Stimulated activated CD4-positive, alpha-beta T cell treated with anti-CD3 and anti-CD28 coated beads, Interleukin-15, amount 100 ng/mL, for 48 hours (primary cell): ENCODE results near the gene RUVBL1.
A peak's percentile ranks its signal among the peaks of the same experiment; 100 is the strongest.

Experiments used
- DNase-seq, 2 donors: peaks; one replicate each; pipeline ENCODE4 v3.0.0-alpha.2; 2020; ENCODE audit warnings: low read depth in 2 of 2

Gene RUVBL1

GRCh38 chr3:128068156-128068620 is 55.4 kb downstream of the RUVBL1 start:
- no peak for DNase-seq

- no peak for DNase-seq
These were observed 56.1 kb downstream of the RUVBL1 start for GRCh38 chr3:128067489-128067888.

DNA sequence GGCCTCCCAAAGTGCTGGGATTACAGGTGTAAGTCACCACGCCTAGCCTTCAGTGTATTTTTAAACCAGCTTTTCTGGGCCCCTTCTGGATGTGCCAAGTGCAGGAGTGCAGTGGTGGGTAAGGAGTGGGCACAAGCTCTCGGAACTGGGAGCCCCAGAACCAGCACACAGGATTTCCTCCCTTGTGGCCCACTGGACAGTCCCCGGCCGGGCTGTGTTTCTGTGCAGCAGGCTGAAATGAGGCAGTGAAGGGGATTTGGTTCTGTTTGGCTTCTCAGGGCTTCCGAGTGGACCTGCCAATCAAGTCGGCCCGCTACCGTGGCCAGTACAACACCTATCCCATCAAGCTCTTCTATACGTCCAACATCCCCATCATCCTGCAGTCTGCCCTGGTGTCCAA is 56.9 kb downstream of the RUVBL1 start:
- no peak for DNase-seq

DNA sequence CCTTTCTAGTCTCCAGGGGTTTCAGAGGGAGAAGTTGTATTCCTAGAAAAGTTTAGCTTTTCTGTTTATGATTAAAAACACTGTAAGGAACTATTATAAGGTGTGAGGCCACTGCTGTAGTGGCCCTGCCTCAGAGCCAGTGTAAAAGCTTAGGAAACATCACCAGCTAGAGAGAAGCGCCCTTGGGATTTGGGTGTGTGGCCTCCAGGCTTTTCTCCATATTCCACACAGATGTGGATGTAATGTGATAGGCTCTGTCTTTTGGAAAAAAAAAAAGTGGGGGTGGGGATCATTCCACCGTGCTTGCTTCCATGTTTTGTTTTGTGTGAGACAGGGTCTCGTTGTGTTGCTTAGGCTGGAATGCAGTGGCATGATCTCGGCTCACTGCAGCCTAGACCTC is 57.5 kb downstream of the RUVBL1 start:
- DNase-seq: no peak

DNA sequence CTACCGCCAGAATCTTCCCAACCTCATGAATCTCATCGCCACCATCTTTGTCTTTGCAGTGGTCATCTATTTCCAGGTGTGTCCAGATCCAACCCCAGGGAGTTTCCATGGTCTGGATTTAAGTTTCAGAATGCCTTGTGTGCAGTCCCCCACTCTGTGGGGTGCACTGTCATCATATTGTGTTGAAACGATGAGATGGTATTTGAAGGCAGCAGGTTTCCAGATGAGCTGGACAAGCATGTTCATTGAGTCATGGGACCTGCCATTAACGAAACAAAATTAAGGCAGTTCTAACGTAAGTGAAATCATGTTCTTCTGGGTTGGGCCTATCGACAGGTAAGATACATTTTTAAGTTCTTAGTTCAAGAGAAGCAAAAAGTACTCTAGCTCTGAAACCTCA is 58.6 kb downstream of the RUVBL1 start:
- DNase-seq: no peak

DNA sequence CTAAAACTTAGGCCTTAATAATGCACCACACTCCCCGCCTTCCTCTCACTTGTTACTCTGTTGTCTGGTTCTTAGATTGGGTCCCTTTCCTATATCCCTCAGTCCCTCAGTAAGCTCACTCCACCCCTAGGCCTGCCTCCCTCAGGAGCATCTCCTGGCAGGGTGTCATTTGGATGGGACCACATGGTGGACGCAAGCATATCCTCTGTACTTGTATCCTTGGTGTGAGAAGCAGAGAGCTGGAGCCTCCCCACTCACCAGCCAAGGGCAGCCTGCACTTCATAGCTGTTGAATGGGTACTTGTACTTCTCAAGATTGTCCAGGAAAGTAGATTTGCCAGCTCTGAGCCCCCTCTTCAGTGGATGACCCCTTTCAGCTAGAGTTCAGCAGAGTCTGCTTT is 59.7 kb downstream of the RUVBL1 start:
- no peak for DNase-seq

DNA sequence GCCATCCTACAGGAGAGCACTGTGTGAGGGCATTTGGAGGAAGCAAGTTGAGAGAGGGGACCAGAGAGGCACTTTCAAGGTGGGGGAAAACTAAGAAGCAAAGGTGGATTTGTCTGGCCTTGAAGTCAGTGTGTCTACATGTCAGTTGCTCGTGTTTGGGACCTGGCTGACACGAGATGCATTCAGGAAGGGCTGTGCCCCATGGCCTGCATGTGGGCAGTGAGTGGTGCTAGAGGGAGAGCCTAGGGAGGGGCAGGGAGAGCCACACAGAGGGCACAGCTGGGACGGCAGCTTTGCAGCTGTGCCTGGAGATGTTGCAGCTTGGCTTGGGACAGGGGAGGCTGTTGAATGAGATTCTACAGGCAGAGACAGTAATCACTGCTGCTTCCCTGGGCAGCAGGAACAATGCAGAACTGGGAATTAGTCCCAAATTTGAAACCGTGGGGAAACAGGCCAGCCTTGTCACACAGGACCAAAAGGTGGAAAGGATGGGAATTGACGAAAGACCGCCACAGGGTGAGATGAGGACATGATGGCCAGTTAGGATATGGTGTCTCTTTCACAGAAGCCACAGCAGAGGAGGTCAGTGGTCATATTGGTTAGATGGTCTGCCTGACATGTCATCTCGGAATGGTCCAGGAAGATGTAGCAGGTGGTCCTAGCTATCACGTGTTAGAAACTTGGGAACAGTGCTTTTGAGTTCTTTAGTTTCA is 61.4 kb downstream of the RUVBL1 start:
- no peak for DNase-seq

DNA sequence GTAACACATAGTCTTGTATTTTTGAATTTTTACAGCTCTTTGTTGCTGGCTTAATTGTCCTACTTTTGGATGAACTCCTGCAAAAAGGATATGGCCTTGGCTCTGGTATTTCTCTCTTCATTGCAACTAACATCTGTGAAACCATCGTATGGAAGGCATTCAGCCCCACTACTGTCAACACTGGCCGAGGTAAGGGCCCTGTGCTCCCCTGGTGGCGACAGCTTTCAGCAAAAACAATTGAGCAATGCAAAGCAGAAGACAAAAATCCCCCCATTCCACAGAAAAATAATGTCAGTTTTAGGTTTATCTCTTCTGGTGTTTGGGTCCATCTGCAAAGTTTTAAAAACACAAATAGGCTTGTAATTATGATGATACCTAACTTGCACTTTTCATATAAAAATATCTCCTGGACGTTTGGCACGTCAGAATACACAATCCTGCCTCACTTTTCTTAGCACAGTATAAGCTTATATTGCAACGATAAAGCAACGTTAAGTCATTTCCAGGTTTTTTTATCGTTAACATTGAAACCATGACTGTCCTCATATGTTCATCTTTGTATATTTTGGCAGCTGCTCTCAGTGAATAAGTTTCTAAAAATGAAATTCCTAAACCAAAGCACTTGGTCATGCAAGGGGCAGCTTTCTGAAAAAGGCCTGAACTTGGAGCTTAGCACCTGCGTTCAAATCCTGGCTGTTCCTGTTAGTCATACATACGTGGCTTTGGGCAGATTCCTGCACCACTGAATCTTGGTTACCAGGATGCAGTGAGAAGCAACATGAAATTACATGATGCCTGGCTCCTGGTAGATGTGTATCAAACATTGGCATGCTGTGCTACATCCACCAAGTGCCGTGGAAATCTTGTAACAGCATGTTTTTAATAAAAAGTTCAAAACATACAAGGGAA is 62.9 kb downstream of the RUVBL1 start:
- DNase-seq: no peak

GRCh38 chr3:128056258-128056657 is 67.4 kb downstream of the RUVBL1 start:
- no peak for DNase-seq

DNA sequence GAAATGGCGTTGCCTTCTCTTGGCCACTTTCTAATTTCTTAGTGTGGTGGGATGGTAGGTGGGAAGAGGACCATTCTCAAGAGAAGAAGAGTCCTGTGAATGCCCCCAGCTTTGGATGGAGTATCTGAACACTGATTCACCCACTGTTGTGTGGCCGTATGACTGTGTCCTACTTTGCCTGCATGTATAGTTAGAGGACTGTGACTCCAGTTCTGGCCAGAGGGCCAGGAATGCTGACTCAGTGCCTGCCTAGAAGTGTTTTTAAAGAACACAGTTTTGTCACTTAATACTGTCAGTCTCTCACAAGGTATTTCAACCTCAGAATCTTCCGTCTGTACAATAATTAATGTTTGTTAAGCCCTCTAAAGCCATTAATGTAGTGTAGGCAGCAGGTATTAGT is 69.2 kb downstream of the RUVBL1 start:
- DNase-seq: no peak

- DNase-seq: no peak
These were observed 70.0 kb downstream of the RUVBL1 start for GRCh38 chr3:128053614-128054013.

GRCh38 chr3:128052595-128053351 is 70.8 kb downstream of the RUVBL1 start:
- no peak for DNase-seq

DNA sequence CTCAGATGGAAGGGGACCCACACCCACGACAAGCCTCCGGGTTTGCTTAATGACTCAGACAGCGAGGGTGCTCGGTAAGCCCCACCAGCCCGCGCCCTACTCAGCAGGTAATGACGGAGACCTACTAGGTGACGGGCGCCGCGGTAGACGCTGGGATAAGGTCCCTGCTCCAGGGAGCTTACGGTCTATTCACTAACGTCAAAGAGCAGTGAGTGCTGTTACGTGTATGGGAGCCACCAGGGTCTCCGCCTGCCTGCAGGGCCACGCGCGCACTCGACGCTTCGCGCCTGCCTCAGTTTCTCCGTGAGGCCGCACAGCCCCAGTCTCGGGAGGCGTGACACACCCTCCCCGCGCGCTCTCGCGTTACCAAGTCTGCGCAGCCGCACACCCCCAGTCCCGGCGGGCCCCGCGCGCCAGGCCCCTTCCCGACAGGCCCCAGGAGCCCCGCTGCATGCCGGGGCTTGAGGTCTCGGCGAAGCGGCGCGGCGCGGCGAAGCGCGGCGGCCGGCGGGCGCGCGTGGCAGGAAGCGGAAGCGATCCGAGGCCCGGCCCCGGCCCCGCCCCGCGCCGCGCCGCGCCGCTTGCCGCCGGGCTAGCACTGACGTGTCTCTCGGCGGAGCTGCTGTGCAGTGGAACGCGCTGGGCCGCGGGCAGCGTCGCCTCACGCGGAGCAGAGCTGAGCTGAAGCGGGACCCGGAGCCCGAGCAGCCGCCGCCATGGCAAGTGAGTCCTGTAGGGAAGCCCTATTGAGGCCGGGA is 71.6 kb downstream of the RUVBL1 start, which contains the start of gene SEC61A1:
Gene SEC61A1, plus strand, starts transcription at position 601 of the 758 bp plus-strand sequence. Its CDS starts 116 bp downstream, at position 717.
- peak; percentile 89 to 94 for DNase-seq

GRCh38 chr3:128051459-128051836 is 72.2 kb downstream of the RUVBL1 start:
- DNase-seq: no peak

DNA sequence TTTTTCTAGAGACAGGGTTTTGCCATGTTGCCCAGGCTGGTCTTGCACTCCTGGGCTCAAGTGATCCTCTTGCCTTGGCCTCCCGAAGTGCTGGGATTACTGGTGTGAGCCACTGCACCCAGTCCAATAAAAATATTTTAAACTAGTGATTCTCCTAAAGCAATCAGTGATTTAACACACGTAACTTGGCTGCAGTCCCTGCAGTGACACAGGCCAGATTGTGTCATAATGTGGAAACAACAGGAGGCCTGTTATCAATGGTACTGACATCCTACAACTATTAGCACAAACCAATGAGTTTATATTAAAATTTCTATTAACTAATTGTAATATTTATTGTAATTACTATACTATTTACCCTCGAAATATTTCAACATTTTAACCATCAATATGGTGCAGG is 73.0 kb downstream of the RUVBL1 start:
- no peak for DNase-seq

DNA sequence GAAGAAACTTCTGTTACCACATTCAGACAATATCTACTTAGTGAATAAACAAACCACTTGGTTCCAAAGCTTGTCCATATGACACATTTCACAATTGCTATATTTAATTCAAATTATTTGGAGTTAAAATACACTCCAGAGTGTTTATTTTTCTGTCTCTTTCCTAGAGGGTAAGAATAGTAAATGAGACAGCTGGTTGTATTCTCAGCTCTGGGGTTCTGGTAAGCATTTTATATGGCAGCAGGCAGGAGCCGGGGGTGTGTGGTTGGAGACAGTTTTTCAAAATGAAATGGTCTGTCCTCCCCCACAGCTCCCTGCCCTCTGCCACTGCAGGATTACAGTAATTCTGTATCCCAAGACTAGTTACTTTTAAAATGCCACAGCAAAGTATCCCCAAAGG is 82.3 kb downstream of the RUVBL1 start:
- DNase-seq: no peak

DNA sequence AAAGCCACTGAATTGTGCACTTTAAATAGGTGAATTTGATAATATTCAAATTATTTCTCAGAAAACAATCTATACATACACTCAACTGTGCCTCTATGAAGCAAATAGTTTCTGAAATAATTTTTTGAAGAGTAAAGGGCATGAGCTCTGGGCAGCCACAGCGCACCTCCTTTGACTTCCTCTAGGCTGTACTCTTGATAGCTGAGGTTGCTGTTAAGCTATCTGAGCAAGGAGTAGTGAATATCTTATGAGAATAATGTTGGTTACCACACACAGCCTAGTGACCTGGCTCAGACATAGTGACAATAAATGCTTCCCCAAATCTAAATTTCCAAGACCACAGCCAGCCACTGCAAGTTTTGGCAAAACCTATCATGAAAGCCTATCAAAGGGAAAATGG is 83.0 kb downstream of the RUVBL1 start:
- no peak for DNase-seq

DNA sequence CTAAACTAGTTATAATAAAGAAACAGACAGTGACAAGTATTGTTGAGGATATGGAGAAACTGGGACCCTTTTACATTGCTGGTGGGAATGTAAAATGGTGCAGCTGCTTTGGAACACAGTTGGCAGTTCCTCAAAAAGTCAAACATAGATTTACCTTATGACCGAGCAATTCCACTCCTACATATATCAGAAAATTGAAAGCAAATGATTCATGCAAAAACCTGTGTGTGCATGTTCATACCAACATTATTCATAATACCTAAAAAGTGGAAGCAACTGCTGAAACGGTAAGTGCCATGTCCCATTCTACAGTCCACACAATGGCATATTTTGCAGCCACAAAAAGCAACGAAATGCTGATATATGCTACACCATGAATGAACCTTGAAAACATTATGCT is 83.6 kb downstream of the RUVBL1 start:
- DNase-seq: no peak

DNA sequence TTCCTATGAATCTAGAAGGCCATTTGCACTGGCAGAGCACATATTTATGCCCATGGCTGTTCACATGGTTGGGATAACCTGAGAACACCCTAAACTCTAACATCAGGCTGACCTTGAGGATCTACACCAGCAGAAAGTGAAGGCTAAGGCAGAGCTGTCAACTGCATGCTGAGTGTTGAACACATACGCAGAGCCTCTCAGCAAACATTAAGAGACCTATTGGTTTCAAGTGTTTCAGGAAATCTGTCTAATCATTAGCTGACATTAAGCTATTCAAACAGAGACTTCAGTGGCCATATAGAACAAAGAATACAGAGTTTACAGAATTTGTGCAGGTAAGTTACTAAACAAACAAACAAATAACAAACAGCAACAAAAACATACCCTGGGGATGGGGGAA is 87.5 kb downstream of the RUVBL1 start:
- no peak for DNase-seq

- no peak for DNase-seq
These were observed 90.5 kb downstream of the RUVBL1 start for GRCh38 chr3:128033102-128033501.
